ENCODE results near the gene OCRL. TPM values are rescaled to one million over a fixed set of nuclear protein-coding genes. Genes with fewer than 3 reads are reported as not detected.
"Not testable (repeated sequence)": the region's sequence is repeated elsewhere in the genome, so short reads cannot be mapped to it uniquely, and the experiment has no call there.

Gene OCRL
- polyA plus RNA-seq, 1 experiment, result 16.4 TPM

DNA sequence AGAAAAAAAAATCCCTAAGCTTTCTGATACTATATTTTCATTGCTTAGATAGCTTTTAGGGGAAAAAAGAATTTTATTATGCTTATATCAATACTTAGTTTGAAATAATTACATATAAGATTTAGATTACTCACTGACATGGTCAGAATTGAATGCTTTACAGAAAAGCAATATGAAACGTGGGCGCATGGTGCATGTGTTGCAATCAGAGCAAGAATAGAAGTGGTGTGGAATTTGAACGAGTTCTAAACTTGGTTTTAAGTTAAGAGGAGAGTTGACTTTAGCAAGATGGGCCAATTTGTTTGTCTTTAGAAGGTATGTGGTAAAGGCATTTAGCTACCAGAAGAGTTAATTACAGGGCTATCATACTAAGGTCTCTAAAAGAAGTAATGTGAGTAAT lies 21.4 kb downstream of the OCRL start:
- H3K36me3 ChIP-seq (ENCODE audit: control insufficient read depth, insufficient read depth, low read length), result peaks cover 4% of the 10 kb centered on the region
- no peaks in the 10 kb centered on the region for H3K27me3 ChIP-seq (ENCODE audit: control insufficient read depth, insufficient read depth, low read length)
- no peak overlapping the region for H3K4me3 ChIP-seq (ENCODE audit: low read depth, low read length)
- CTCF ChIA-PET, result no interaction called here
- TF ChIP-seq, protein P1, sequence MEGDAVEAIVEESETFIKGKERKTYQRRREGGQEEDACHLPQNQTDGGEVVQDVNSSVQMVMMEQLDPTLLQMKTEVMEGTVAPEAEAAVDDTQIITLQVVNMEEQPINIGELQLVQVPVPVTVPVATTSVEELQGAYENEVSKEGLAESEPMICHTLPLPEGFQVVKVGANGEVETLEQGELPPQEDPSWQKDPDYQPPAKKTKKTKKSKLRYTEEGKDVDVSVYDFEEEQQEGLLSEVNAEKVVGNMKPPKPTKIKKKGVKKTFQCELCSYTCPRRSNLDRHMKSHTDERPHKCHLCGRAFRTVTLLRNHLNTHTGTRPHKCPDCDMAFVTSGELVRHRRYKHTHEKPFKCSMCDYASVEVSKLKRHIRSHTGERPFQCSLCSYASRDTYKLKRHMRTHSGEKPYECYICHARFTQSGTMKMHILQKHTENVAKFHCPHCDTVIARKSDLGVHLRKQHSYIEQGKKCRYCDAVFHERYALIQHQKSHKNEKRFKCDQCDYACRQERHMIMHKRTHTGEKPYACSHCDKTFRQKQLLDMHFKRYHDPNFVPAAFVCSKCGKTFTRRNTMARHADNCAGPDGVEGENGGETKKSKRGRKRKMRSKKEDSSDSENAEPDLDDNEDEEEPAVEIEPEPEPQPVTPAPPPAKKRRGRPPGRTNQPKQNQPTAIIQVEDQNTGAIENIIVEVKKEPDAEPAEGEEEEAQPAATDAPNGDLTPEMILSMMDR (IDR thresholded peaks at IDR 0.05; ENCODE audit: insufficient read depth, low read depth, low read length), result no peak
- DNase-seq (ENCODE audit: low read depth), result no peak
- POLR2A ChIA-PET, result no interaction called here

DNA sequence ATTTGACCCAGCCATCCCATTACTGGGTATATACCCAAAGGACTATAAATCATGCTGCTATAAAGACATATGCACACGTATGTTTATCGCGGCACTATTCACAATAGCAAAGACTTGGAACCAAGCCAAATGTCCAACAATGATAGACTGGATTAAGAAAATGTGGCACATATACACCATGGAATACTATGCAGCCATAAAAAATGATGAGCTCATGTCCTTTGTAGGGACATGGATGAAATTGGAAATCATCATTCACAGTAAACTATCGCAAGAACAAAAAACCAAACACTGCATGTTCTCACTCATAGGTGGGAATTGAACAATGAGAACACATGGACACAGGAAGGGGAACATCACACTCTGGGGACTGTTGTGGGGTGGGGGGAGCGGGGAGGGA lies 24.3 kb downstream of the OCRL start:
- H3K27me3 ChIP-seq (ENCODE audit: control insufficient read depth, insufficient read depth, low read length); CTCF ChIA-PET; H3K4me3 ChIP-seq (ENCODE audit: low read depth, low read length); DNase-seq (ENCODE audit: low read depth); POLR2A ChIA-PET; H3K36me3 ChIP-seq (ENCODE audit: control insufficient read depth, insufficient read depth, low read length): not testable (repeated sequence)

DNA sequence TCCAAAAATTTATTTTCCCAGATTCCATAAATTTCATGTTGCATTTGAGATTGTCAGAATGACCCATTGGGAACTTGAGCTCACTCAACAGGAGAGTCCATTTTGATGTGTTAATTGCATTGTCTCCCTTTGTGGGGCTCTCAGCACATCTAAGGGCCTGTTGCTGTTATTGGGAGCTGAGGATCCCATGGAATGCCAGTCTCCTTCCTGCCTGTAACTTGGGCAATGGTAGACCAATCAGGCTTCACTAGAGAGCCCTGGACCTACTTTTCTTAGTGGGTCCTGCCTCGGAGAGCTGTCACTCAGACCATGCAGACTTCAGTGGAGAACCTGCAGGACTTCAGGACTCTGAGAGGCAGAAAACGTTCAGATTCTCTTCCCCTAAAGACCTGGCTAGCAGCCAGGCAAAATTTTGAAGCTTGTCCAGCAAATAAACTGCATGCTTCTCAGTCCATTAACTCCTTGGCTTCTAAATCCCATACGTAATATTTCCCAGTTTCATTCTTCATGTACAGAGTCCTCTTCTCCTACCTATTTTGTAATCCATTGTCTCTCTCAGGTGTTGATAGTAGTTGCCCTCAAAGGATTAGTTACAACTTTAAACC lies 25.1 kb downstream of the OCRL start:
- DNase-seq (ENCODE audit: low read depth), result no peak
- POLR2A ChIA-PET, result no interaction called here

DNA sequence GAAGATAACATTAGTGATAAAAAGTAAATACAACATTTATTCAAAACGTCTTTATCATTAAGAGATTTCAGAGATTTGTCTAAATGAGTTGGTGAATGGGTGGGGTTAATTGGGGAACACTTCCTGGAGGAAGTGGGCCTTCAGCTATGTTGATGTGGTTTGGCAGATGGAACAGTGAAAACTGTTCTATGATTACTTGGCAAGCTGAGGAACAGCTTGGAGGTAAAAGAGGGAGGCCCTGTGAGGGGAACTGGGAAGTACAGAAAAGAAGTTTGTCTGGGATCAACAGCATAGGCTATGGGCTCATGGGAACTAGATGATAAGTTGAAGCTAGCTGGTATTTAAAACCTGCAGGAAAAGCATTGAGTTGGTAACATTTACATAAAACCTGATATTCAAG lies 26.0 kb downstream of the OCRL start:
- Histone ChIP-seq H3K36me3 (ENCODE audit: control insufficient read depth, insufficient read depth, low read length) (peaks cover 4% of the 10 kb centered on the region), H3K27me3 (ENCODE audit: control insufficient read depth, insufficient read depth, low read length) (no peaks in the 10 kb centered on the region), H3K4me3 (ENCODE audit: low read depth, low read length) (no peak overlapping the region)
- ChIA-PET CTCF (no interaction called here), POLR2A (no interaction called here)
- no peak for DNase-seq (ENCODE audit: low read depth)
- TF ChIP-seq, protein P1 (IDR thresholded peaks at IDR 0.05; ENCODE audit: insufficient read depth, low read depth, low read length), result no peak

More for the DNA sequence above, 25.1 kb downstream of the OCRL start:
- Histone ChIP-seq H3K27me3 (ENCODE audit: control insufficient read depth, insufficient read depth, low read length) (no peaks in the 10 kb centered on the region), H3K36me3 (ENCODE audit: control insufficient read depth, insufficient read depth, low read length) (peaks cover 4% of the 10 kb centered on the region), H3K4me3 (ENCODE audit: low read depth, low read length) (no peak overlapping the region)
- CTCF ChIA-PET, result no interaction called here
- TF ChIP-seq, protein P1 (IDR thresholded peaks at IDR 0.05; ENCODE audit: insufficient read depth, low read depth, low read length), result no peak

DNA sequence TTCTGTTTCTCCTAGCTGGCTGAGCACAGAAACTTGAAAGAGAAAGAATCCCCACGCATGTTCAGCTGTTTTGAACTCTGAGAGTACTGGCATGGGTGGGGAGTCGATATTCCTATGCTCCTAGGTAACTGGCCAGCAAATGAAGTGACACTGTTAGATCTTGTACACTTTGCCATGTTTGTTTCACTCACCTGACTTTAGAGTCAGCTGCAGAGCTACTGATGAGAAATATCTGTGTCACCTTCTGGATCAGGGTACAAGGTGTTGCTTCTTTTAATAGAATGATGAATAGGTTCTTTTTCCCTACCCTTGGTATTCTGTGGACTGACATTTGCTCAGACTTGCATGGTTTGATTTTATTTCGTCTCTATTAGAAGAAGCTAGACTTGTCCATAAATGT lies 28.3 kb downstream of the OCRL start:
- TF ChIP-seq, protein P1 (IDR thresholded peaks at IDR 0.05; ENCODE audit: insufficient read depth, low read depth, low read length), result no peak
- no peak for DNase-seq (ENCODE audit: low read depth)
- H3K36me3 ChIP-seq (ENCODE audit: control insufficient read depth, insufficient read depth, low read length), result peaks cover 1% of the 10 kb centered on the region; the same call in 1 of the 2 replicates
- H3K4me3 ChIP-seq (ENCODE audit: low read depth, low read length), result no peak overlapping the region
- H3K27me3 ChIP-seq (ENCODE audit: control insufficient read depth, insufficient read depth, low read length), result no peaks in the 10 kb centered on the region
- ChIA-PET CTCF (no interaction called here), POLR2A (no interaction called here)

DNA sequence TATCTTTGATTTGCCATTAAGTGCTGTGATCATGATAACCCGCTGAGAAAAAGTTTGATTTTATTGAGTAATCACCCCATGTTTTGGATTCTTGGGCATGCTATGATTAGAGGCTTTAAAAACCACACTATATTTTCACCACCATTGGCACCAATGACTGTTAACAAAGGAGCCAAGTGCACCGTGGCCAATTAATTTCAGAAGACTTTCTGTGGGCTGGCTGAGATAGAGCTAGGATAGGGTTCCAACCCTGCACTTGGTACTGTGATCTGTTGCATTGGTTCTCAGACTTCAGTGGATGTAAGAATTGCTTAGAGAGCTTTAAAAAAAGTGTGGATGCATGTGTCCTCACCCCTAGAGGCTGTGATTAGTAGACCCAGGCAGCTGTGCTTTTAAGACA lies 32.4 kb downstream of the OCRL start:
- DNase-seq (ENCODE audit: low read depth), result no peak
- Histone ChIP-seq H3K36me3 (ENCODE audit: control insufficient read depth, insufficient read depth, low read length) (no peaks in the 10 kb centered on the region; the same call in 1 of the 2 replicates), H3K27me3 (ENCODE audit: control insufficient read depth, insufficient read depth, low read length) (no peaks in the 10 kb centered on the region), H3K4me3 (ENCODE audit: low read depth, low read length) (no peak overlapping the region)
- ChIA-PET CTCF (no interaction called here), POLR2A (no interaction called here)
- TF ChIP-seq, protein P1 (IDR thresholded peaks at IDR 0.05; ENCODE audit: insufficient read depth, low read depth, low read length), result no peak

DNA sequence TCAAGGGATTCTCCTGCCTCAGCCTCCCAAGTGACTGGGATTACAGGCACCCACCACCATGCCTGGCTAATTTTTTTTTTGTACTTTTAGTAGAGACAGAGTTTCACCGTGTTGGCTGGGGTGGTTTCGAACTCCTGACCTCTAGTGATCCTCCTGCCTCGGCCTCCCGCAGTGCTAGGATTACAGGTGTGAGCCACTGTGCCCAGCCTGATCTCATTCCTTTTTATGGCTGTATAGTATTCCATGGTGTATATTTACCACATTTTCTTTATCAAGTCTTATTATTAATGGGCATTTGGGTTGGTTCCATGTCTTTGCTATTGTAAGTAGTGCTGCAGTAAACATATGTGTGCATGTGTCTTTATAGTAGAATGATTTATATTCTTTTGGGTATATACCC lies 33.6 kb downstream of the OCRL start:
- H3K4me3 ChIP-seq (ENCODE audit: low read depth, low read length); POLR2A ChIA-PET; CTCF ChIA-PET; H3K27me3 ChIP-seq (ENCODE audit: control insufficient read depth, insufficient read depth, low read length); DNase-seq (ENCODE audit: low read depth); H3K36me3 ChIP-seq (ENCODE audit: control insufficient read depth, insufficient read depth, low read length): not testable (repeated sequence)
